Measurements from ENCODE around the gene CC2D2A.

Gene CC2D2A

GRCh38 chr4:15498356-15498755 lies 28.7 kb downstream of the CC2D2A start:
- TF ChIP-seq TCF4 (CRISPR knock-in tag; IDR thresholded peaks at IDR 0.05; ENCODE audit: borderline replicate concordance) (0 out of 2 replicates have a peak, but pooled peaks have one; percentile 29), PPARA (CRISPR knock-in tag; IDR thresholded peaks at IDR 0.05; ENCODE audit: borderline replicate concordance) (no peak)
- no peak for ATAC-seq

GRCh38 chr4:15500701-15501100 lies 31.0 kb downstream of the CC2D2A start:
- no peak for ATAC-seq
- TF ChIP-seq CREB5 (CRISPR knock-in tag; IDR thresholded peaks at IDR 0.05; ENCODE audit: low read depth), result no peak
- TF ChIP-seq CSRNP3 (CRISPR knock-in tag; IDR thresholded peaks at IDR 0.05), result no peak
- no peak for TF ChIP-seq RARB (CRISPR knock-in tag; IDR thresholded peaks at IDR 0.05)
- TF ChIP-seq ARNTL (CRISPR knock-in tag; IDR thresholded peaks at IDR 0.05; ENCODE audit: borderline replicate concordance, low read depth), result no peak
- TF ChIP-seq CSDC2 (CRISPR knock-in tag; IDR thresholded peaks at IDR 0.05), result no peak
- TF ChIP-seq ZNF70 (CRISPR knock-in tag; IDR thresholded peaks at IDR 0.05), result no peak
- TF ChIP-seq TSHZ2 (CRISPR knock-in tag; IDR thresholded peaks at IDR 0.05), result no peak
- TF ChIP-seq ZNF565 (CRISPR knock-in tag; conservative IDR thresholded peaks at IDR 0.05; ENCODE audit: low read depth), result no peak
- TF ChIP-seq SNAI2 (CRISPR knock-in tag; IDR thresholded peaks at IDR 0.05), result no peak
- TF ChIP-seq GLIS3 (CRISPR knock-in tag; IDR thresholded peaks at IDR 0.05), result no peak
- TF ChIP-seq OSR1 (CRISPR knock-in tag; IDR thresholded peaks at IDR 0.05), result no peak
- TF ChIP-seq ZFP30 (CRISPR knock-in tag; IDR thresholded peaks at IDR 0.05), result no peak
- no peak for TF ChIP-seq ZNF8 (CRISPR knock-in tag; IDR thresholded peaks at IDR 0.05)
- no peak for TF ChIP-seq ISL1 (CRISPR knock-in tag; IDR thresholded peaks at IDR 0.05)
- TF ChIP-seq PPARA (CRISPR knock-in tag; IDR thresholded peaks at IDR 0.05; ENCODE audit: borderline replicate concordance), result no peak
- no peak for TF ChIP-seq BACH2 (CRISPR knock-in tag; IDR thresholded peaks at IDR 0.05; ENCODE audit: borderline replicate concordance)

GRCh38 chr4:15501941-15502340 lies 32.3 kb downstream of the CC2D2A start:
- no peak for TF ChIP-seq ZNF70 (CRISPR knock-in tag; IDR thresholded peaks at IDR 0.05)
- TF ChIP-seq ZFP3 (CRISPR knock-in tag; IDR thresholded peaks at IDR 0.05), result no peak
- no peak for ATAC-seq

- no peak for ATAC-seq
- TF ChIP-seq ZC3H10 (CRISPR knock-in tag; IDR thresholded peaks at IDR 0.05), result no peak
- TF ChIP-seq TSHZ2 (CRISPR knock-in tag; IDR thresholded peaks at IDR 0.05), result no peak
- TF ChIP-seq ZNF8 (CRISPR knock-in tag; IDR thresholded peaks at IDR 0.05), result no peak
- TF ChIP-seq PATZ1 (CRISPR knock-in tag; IDR thresholded peaks at IDR 0.05; ENCODE audit: borderline replicate concordance), result no peak
- no peak for TF ChIP-seq SNAI2 (CRISPR knock-in tag; IDR thresholded peaks at IDR 0.05)
- TF ChIP-seq ZFP30 (CRISPR knock-in tag; IDR thresholded peaks at IDR 0.05), result no peak
- no peak for TF ChIP-seq POU6F1 (CRISPR knock-in tag; IDR thresholded peaks at IDR 0.05; ENCODE audit: borderline replicate concordance, low read depth)
- TF ChIP-seq TOX (CRISPR knock-in tag; IDR thresholded peaks at IDR 0.05; ENCODE audit: borderline replicate concordance), result no peak
- TF ChIP-seq ZFP3 (CRISPR knock-in tag; IDR thresholded peaks at IDR 0.05), result no peak
Measured at GRCh38 chr4:15502384-15502783, 32.7 kb downstream of the CC2D2A start.

Data from SK-N-SH treated with all-trans-retinoic acid at 6 μM for 48 hours (cell line).